Heart left ventricle (tissue), 13 donors: ENCODE results near the gene CDH23.

ENCODE experiments used
- POLR2A ChIP-seq, 2 donors: fragments of 450-650 bp; IDR thresholded peaks; one replicate each; pipeline ENCODE4 v1.6.1; 2017; ENCODE audit warnings: antibody characterized with exemption in 2 of 2, mild to moderate bottlenecking in 2 of 2, moderate library complexity in 2 of 2
- TF ChIP-seq, protein P1 (sequence below), 12 donors: fragments of 200-600 bp; sonication (generic) in 4 of 12; IDR thresholded peaks; one replicate each; pipeline versions ENCODE4 v1.5.0 to v1.8.0; 2018 to 2022; ENCODE audit warnings: antibody characterized with exemption in 12 of 12, mild to moderate bottlenecking in 5 of 12
- donor health status: ischemic (EF 13 %, LVEDD 7.1; RV severe dilation, severe dysfunction).
- donor health status: DM: no; HTN: yes; CAD: no.
- donor health status: DM: no; HTN: no; CAD: no.
- donor health status: ischemic (EF 25% LVEDD 6.9; RV normal size, moderate dysfunction).
- donor health status: ischemic (EF 25% LVEDD 5.7; RV mildly dilated, moderate dysfunction).
- donor health status: ischemic (EF 35%, LVEDD 5.7; RV mildly dilated, moderate dysfunction).
- donor health status: nonischemic (EF 11% LVEDD 7.7; RV severe dilation, severe dysfunction).
- donor health status: DM: yes; HTN: yes; CAD: no.
- donor health status: PGD.
- donor health status: ischemic (EF 29% LVEDD 5.4; RV normal size, mild dysfunction).
- donor health status: nonischemic (EF 23%, LVEDD 6.1; RV moderate dilation, normal function).

GRCh38 chr10:71816936-71817618, 420.4 kb downstream of the CDH23 start:
- TF ChIP-seq, protein P1, sequence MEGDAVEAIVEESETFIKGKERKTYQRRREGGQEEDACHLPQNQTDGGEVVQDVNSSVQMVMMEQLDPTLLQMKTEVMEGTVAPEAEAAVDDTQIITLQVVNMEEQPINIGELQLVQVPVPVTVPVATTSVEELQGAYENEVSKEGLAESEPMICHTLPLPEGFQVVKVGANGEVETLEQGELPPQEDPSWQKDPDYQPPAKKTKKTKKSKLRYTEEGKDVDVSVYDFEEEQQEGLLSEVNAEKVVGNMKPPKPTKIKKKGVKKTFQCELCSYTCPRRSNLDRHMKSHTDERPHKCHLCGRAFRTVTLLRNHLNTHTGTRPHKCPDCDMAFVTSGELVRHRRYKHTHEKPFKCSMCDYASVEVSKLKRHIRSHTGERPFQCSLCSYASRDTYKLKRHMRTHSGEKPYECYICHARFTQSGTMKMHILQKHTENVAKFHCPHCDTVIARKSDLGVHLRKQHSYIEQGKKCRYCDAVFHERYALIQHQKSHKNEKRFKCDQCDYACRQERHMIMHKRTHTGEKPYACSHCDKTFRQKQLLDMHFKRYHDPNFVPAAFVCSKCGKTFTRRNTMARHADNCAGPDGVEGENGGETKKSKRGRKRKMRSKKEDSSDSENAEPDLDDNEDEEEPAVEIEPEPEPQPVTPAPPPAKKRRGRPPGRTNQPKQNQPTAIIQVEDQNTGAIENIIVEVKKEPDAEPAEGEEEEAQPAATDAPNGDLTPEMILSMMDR (IDR thresholded peaks at IDR 0.05), result no peak
- no peak for TF ChIP-seq POLR2A (IDR thresholded peaks at IDR 0.05)
